Chondrocyte (in vitro differentiated cells): ENCODE data around the gene TLDC2. TPM values are rescaled to one million over a fixed set of nuclear protein-coding genes. Genes with fewer than 3 reads are reported as not detected.
A peak's percentile ranks its signal among the peaks of the same experiment; 100 is the strongest.

Source experiments
- DNase-seq: peaks from one replicate; pipeline ENCODE4 v3.0.0; 2021; ENCODE audit warnings: mixed read lengths, low spot score
- H3K27ac Mint-ChIP-seq: one replicate; pipeline ENCODE4 v1.8.0; 2021; ENCODE audit warnings: mild to moderate bottlenecking, moderate library complexity, mixed read lengths; ENCODE audit not compliant: unreplicated experiment
- H3K27me3 Mint-ChIP-seq: 2 replicates; pipeline ENCODE4 v1.8.0; 2021; ENCODE audit warnings: low read depth, mixed read lengths
- H3K36me3 Mint-ChIP-seq: 2 replicates; pipeline ENCODE4 v1.8.0; 2021; ENCODE audit warnings: low read depth, mixed read lengths
- H3K4me1 Mint-ChIP-seq: 2 replicates; pipeline ENCODE4 v1.8.0; 2021; ENCODE audit warnings: low read depth, mild to moderate bottlenecking, mixed read lengths
- H3K4me3 Mint-ChIP-seq: one replicate; pipeline ENCODE4 v1.8.0; 2021; ENCODE audit warnings: mild to moderate bottlenecking, moderate library complexity, mixed read lengths; ENCODE audit not compliant: unreplicated experiment
- H3K9me3 Mint-ChIP-seq: 2 replicates; pipeline ENCODE4 v1.8.0; 2021; ENCODE audit warnings: low read depth, mixed read lengths
- total RNA-seq: library from RNA; stranded (reverse); gene quantifications from 3 replicates; pipeline ENCODE4 v1.2.1, GENCODE V29; 2021
- TF ChIP-seq, protein P1 (sequence below): fragments of 200-600 bp; sonication (generic); IDR thresholded peaks from 2 replicates; pipeline ENCODE4 v1.5.0; 2021; ENCODE audit warnings: antibody characterized with exemption, mild to moderate bottlenecking, moderate library complexity

Gene TLDC2
- total RNA-seq, 1 donor from 2014 or later, result not detected

- TF ChIP-seq, protein P1, sequence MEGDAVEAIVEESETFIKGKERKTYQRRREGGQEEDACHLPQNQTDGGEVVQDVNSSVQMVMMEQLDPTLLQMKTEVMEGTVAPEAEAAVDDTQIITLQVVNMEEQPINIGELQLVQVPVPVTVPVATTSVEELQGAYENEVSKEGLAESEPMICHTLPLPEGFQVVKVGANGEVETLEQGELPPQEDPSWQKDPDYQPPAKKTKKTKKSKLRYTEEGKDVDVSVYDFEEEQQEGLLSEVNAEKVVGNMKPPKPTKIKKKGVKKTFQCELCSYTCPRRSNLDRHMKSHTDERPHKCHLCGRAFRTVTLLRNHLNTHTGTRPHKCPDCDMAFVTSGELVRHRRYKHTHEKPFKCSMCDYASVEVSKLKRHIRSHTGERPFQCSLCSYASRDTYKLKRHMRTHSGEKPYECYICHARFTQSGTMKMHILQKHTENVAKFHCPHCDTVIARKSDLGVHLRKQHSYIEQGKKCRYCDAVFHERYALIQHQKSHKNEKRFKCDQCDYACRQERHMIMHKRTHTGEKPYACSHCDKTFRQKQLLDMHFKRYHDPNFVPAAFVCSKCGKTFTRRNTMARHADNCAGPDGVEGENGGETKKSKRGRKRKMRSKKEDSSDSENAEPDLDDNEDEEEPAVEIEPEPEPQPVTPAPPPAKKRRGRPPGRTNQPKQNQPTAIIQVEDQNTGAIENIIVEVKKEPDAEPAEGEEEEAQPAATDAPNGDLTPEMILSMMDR, result no peak
- Mint-ChIP-seq H3K27ac (peak overlapping the region; percentile 67), H3K9me3 (no peaks in the 10 kb centered on the region), H3K4me1 (peaks cover 54% of the 10 kb centered on the region), H3K36me3 (no peaks in the 10 kb centered on the region), H3K27me3 (no peaks in the 10 kb centered on the region), H3K4me3 (peak overlapping the region; percentile 75)
- no peak for DNase-seq
These were observed 14.4 kb upstream of the TLDC2 start for GRCh38 chr20:36861625-36861874.

DNA sequence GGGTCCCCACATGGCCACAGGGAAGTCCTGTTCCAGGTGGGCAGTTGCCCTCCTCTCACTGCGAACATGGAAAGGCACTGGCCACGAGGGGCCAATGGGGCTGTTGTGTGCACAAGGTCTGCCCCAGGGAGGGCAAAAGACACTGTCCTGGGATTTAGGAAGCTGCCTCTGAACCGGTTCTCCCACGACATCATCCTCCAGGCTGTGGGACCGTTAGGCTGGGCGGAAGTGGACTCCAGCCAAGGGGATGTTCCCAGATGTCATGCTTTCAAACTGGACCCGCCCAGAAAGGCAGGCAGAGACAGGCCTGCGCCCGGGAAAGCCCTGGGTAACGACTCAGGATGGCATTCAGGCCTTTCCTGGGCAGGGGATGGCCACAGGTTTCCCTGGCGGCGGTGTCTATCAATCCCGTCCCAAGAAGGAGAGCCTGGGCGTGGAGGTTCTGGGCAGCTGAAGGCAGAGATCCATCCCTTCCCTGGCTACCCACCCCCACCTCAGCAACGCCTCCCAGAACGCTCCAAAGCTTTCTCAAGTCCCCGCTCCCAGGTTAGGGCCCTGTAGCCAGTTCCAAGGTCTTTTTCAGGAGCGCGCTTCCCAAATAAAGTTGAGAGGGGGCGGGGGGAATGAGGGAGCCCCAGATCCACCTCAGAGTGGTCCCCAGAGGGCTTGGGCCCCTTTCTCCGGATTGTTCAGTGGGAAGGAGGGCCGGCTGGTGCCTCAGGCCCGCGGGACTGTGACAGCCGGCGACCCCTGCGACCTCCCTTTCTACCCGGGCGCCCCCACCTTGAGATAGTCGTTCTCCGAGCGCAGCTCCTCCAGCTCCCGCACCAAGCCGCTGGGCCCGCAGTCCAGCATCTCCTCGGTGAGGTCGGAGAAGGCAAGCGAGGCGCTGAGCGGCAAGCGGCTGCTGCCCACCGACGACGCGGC, 13.8 kb upstream of the TLDC2 start:
- TF ChIP-seq, protein P1, result no peak
- no peaks in the 10 kb centered on the region for H3K36me3 Mint-ChIP-seq
- peaks cover 48% of the 10 kb centered on the region for H3K4me1 Mint-ChIP-seq
- peak overlapping the region; percentile 75 for H3K4me3 Mint-ChIP-seq
- no peaks in the 10 kb centered on the region for H3K9me3 Mint-ChIP-seq
- H3K27me3 Mint-ChIP-seq, result no peaks in the 10 kb centered on the region
- H3K27ac Mint-ChIP-seq, result peak overlapping the region; percentile 67
- no peak for DNase-seq

DNA sequence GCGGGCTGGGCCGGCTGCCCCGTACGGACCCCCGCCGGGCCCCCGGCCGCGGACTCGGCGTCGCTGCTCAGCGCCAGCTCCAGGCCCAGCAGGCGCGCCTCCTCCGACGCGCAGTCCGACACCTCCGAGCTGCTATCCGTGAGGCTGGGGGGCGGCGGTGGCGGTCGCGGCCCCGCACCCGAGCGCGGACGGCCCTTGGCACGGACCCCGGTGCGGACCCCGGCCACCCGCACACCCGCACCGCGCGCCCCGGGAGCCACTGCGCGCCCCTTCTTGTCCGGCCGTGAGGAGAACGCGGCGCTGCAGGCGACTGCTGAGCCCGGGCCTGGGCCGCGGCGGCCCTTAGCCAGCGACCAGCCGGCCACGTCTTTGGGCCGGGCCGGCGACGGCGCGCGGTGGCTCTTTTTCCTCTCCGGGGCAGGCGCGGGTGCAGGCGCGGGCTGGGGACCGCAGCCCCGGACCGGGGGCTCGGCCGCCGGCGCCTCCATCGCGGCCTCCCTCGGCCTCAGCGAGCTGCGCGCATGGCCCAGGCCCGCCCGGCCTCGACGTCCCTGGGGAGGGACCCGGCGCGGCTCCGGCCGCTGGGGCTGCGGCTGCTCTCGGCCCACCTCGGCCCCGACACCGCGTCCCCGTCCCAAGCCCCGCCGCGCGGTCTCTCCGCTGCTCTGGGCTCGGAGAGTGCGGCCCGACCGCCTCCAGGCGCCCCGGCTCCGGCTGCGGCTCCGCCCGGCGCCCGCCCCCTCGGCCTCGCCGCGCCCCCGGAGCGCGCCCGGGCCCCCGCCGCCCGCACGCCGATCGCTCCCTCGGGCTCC, 12.9 kb upstream of the TLDC2 start:
- H3K27me3 Mint-ChIP-seq, result no peaks in the 10 kb centered on the region
- no peaks in the 10 kb centered on the region for H3K9me3 Mint-ChIP-seq
- H3K4me1 Mint-ChIP-seq, result peaks cover 39% of the 10 kb centered on the region
- TF ChIP-seq, protein P1, result no peak
- no peak overlapping the region for H3K4me3 Mint-ChIP-seq
- no peak for DNase-seq
- no peak overlapping the region for H3K27ac Mint-ChIP-seq
- no peaks in the 10 kb centered on the region for H3K36me3 Mint-ChIP-seq

DNA sequence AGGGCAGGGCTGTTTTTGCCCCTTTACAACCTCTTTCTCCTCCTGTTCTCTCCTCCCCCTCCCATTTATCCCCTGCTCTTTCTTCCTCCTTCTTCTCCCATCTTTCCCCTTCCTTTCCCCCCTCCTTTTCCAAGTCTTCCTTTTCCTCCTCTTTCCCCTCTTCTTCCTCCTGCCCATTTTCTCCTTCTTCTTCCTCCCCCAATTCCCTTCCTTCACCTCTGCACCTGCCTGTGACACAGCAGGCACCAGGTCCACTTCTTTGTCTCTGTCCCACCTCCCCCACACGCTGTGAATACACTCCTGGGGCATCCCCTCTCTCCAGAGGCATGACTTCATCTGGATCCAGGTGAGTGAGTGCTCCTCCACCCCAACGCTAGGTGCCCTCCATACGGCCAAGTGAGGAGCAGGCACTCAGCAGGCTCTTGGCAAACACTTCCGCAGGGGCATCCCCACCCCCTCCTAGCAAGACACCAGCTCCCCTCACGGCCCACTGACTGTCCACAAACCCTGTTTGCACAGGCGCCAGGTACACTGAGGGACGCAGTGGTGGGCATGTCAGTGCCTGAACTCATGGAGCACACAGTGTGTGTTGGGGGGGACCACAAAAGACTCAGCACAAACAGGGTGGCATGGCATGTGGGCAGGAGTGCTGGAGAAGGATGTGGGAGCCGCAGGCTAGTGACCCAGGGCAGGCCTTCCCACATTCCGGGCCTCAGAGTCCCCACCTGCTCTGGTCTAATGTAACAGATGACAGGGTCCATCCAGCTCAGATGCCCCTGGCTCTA, 10.7 kb upstream of the TLDC2 start:
- TF ChIP-seq, protein P1, result no peak
- no peaks in the 10 kb centered on the region for H3K36me3 Mint-ChIP-seq
- no peak for DNase-seq
- H3K27me3 Mint-ChIP-seq, result no peaks in the 10 kb centered on the region
- H3K27ac Mint-ChIP-seq, result no peak overlapping the region
- peak overlapping the region; percentile 71 for H3K4me3 Mint-ChIP-seq
- no peaks in the 10 kb centered on the region for H3K9me3 Mint-ChIP-seq
- peaks cover 18% of the 10 kb centered on the region for H3K4me1 Mint-ChIP-seq

DNA sequence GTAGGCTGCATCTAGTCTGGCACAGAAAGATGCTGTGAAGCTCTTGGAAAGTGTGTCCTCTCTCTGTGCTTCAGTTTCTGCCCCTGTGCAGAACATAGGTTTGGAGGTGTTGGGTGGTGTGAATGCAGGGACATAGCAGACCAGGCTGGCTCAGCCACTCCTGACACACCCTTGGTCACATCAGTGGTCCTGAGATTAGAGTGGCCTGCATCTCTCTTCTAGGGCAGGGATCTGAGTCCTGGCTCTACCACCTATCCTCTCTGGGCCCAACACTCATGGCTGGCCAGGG, 10.1 kb upstream of the TLDC2 start:
- Mint-ChIP-seq H3K4me1 (peaks cover 13% of the 10 kb centered on the region), H3K4me3 (no peak overlapping the region), H3K9me3 (no peaks in the 10 kb centered on the region), H3K27me3 (no peaks in the 10 kb centered on the region), H3K27ac (no peak overlapping the region), H3K36me3 (no peaks in the 10 kb centered on the region)
- DNase-seq, result no peak
- TF ChIP-seq, protein P1, result no peak
